ENCODE results near the gene ADGRB3.
"Not testable (repeated sequence)": the region's sequence is repeated elsewhere in the genome, so short reads cannot be mapped to it uniquely, and the experiment has no call there.

ADGRB3 gene

GRCh38 chr6:68968301-68968649, 333.2 kb downstream of the ADGRB3 start:
- no peak for DNase-seq

DNA sequence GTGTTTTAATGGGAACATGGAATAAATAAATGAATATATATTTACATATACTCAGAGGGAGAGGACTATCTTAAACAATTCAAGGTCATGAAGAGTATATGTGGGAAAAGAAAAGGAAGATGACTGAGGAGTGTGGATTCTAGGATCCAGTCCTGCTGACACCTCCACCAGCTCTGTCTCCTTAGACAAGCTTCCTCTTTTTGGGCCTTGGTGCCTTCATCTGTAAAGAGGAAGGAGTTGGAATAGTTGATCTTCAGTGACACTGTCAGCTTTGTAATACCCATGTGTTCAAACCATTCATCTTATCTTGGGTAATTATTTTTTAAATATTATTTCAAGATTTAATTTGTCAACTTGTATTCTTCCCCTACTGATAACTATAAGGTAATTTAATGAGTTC, 338.0 kb downstream of the ADGRB3 start:
- no peak for DNase-seq

DNA sequence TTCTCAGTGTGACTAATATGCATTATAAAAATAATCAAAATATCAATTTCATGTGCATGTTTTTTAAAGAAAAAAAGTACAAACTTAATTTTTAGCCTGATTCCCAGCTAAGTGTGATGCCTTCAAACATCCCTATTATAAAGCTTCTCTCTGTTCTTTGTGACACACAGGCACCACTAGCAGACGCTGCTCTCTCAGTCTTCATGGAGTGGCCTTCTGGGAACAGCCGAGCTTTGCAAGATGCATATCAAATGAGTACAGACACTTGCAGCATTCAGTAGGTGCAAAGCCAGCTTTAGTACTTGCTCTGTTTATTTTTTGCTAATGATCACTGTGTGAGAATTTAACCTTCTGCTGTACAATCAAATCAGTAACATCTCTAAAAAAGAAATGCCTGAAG, 340.0 kb downstream of the ADGRB3 start:
- peak; percentile 73 to 92 for DNase-seq

DNA sequence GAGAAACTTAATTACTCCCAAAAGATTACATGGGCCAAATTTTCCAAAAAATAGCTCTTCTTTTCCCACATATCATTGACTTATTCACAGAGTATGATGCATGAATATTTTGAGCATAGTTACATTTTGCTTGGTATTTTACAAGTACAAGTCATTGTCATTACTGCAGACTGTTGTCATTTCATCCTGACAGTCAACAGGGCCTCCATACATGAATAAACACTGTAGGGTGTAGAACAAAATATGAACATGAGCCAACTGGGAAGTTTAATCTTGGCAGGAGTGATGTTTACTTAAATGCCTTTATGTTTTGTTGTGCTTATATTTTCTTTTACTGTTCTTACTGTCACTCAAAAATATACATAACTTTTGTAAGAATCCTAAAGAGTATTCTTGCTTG, 340.7 kb downstream of the ADGRB3 start:
- DNase-seq: no peak

DNA sequence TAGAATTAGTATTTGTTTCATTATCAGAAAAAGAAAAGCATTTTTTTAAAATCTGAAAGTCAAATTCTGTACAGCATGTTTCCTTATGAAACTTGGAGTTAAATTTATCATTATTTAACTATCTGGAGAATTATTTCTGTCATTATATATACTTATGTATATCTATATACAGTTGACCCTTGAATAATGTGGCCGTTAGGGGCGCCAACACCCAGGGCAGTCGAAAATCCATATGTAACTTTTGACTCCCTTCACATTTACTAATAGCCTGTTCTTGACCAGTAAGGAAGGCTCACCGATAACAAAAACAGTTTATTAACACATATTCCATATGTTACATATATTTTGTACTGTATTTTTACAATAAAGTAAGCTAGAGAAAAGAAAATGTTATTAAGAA, 341.2 kb downstream of the ADGRB3 start:
- no peak for DNase-seq

DNA sequence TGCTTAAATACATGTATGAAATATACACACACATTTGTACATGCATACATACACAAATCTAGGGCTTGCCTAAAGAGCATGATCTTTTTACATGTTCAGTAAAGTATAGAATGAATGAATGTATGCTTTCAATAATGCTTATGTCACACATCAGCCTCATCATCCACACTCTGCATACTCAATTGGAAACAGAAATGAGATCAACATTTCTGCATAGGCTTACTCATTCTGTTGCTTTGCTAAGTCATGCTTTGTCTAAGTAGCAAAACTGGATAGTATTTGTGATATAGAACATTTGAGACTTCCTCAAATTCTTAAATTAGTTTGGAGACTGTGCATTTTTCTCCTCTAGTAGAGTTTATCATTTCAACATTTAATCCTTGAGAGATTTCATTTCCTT, 343.3 kb downstream of the ADGRB3 start:
- no peak for DNase-seq

- not testable (repeated sequence) for DNase-seq
Measured at GRCh38 chr6:68981668-68982067, 346.6 kb downstream of the ADGRB3 start.

DNA sequence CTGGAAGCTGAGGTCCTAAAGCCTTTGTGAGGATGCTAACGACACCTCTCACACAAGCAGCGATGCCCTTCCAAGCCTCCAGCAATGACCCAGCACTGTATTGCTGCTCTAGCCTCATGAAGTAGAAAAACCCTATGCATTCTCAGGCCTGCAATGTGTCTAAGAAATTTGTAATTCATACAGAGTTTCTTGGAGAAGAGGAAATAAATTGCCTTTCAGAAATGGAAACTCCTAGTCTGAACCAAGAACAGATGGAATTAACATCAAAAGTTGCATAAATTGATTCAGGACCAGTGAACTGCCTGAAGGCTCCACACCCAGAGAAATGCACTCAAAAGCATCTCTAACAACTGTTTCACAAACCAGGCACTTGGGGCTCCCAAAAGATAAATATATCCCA, 353.6 kb downstream of the ADGRB3 start:
- DNase-seq: no peak

DNA sequence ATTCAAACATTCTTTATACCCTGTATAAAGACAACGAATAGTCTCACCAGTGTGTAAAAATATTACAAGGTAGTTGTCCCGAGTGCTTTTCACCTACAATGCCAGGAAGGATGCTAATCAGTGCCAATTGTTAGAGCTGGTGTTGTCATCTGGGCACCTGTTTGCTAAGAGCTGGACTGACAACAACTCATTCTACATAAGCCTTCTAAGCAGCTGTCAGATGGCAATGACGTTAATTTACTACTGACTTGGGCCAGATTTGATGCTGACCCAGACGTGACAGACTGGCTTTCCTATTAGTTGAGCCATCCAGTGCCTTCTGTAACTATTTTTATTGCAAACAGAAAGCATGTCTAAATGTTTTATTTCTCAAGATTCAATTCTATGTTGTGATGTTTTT, 355.2 kb downstream of the ADGRB3 start:
- no peak for DNase-seq

GRCh38 chr6:68993911-68994310, 358.8 kb downstream of the ADGRB3 start:
- DNase-seq: no peak

GRCh38 chr6:68994521-68994920, 359.4 kb downstream of the ADGRB3 start:
- DNase-seq: no peak

GRCh38 chr6:69005199-69005598, 370.1 kb downstream of the ADGRB3 start:
- DNase-seq: no peak

- DNase-seq: no peak
Measured at GRCh38 chr6:69007781-69008180, 372.7 kb downstream of the ADGRB3 start.

DNA sequence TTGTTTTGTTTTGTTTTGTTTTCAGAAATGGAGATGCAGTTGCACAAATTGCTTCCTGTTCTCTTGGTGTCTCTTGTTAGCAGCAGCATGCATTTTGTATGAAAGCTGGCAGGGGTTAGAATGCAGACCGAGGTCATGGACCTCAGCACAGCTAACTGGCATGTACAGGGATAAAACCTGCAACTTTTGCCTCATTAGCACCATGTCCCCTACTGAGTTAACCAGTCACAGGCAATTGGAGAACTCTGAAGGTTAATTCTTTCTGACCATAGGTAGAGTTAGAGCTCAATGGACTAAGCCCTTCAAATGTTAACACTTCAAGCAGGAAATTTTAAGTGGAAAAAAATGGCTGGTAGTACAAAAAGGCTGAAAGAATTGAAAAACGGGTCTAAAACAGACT, 377.1 kb downstream of the ADGRB3 start:
- no peak for DNase-seq

DNA sequence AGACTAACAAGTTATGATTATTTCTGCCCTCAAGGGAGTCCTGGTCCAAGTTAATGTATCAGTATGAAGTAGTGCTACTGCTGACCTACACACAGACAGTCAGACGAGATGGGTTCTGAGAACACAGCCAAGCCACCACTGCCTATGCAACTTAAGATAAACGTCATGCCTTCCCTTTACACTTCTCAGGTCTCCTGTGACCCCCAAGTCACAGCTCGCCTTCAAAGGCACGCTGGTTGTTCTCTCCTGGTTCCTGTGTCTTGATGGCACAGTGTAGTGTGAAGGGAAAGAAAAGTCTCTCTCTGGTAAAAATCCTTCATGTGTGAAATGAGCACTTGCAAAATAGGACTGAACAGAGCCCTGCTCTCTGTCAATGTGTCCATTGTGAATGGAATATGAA, 377.8 kb downstream of the ADGRB3 start:
- DNase-seq: no peak

DNA sequence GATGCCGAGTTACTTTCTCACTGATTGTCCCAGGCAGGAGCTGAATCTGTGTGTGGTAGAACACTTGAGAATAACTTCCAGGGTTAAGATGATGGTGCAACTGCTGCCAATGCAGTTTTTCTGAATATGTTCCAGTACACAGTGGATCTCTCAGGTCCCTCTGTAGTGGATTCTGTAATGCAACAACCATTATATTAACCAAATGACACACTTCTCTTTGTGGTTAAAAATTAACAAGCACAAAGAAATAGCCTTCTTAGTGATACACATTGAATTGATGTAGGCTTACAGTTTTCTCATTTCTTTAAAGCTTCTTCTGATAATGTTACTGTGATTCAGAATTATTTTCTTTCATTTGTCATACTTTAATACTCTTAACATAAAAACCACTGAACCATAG, 383.8 kb downstream of the ADGRB3 start:
- no peak for DNase-seq

GRCh38 chr6:69019832-69020231, 384.8 kb downstream of the ADGRB3 start:
- no peak for DNase-seq

- DNase-seq: no peak
Measured at GRCh38 chr6:69022993-69023392, 387.9 kb downstream of the ADGRB3 start.

DNA sequence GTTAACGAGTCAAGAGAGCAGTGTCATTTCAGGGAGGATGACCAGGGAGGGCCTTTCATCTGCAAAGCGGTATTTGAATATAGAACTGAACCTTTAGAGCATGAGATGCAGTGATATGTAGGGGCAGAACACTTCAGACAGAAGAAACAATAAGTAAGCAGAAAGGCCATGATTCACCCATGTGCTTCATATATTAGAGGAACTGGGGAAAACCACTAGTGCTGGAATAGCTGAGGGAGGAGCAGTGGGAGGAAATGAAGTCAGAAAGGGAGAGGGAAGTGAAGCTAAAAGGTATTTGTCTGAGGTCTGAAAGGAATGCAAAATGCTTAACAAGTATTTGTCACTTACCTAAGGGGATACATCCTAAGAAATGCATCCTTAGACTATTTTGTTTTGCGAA, 391.2 kb downstream of the ADGRB3 start:
- no peak for DNase-seq

DNA sequence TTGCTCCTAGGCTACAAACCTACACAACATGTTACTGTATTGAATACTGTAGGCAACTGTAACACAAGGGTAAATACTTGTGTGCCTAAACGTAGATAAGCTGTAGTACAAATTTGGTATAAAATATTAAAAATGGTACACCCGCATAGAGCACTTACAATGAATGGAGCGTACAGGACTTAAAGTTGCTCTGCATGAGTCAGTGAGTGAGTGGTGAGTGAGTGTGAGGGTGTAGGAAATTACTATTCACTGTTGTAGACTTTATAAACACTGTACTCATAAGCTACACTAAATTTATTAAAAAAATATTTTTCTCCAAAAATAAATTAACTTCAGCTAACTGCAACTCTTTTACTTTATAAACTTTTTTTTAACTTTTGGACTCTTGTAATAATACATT, 391.6 kb downstream of the ADGRB3 start:
- DNase-seq: no peak

GRCh38 chr6:69027861-69028260, 392.8 kb downstream of the ADGRB3 start:
- no peak for DNase-seq

- no peak for DNase-seq
Measured at GRCh38 chr6:69038841-69039240, 403.8 kb downstream of the ADGRB3 start.

- no peak for DNase-seq
Measured at GRCh38 chr6:69042297-69042696, 407.2 kb downstream of the ADGRB3 start.

DNA sequence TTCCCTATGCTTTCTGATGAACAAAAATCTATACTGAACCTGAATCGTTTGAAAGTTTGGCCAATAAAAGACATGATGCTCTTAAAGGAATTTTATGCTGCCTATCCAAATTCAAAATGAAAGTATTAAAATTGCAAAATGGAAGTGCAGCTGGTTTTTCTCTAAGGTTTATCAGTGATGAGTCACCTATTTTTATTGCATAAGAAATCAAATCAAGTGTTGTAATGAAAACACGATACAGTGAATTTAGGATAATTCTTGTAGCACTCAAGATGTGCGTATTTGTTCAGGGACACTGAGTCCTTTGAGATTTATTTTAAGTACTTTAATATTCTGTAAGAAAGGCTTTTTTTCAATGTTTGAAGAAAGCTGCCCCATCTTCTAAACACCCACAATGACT, 409.5 kb downstream of the ADGRB3 start:
- DNase-seq: no peak

- no peak for DNase-seq
Measured at GRCh38 chr6:69059413-69059812, 424.3 kb downstream of the ADGRB3 start.

GRCh38 chr6:69061066-69061465, 426.0 kb downstream of the ADGRB3 start:
- no peak for DNase-seq
